ENCODE data around the gene TTYH2.

DNA sequence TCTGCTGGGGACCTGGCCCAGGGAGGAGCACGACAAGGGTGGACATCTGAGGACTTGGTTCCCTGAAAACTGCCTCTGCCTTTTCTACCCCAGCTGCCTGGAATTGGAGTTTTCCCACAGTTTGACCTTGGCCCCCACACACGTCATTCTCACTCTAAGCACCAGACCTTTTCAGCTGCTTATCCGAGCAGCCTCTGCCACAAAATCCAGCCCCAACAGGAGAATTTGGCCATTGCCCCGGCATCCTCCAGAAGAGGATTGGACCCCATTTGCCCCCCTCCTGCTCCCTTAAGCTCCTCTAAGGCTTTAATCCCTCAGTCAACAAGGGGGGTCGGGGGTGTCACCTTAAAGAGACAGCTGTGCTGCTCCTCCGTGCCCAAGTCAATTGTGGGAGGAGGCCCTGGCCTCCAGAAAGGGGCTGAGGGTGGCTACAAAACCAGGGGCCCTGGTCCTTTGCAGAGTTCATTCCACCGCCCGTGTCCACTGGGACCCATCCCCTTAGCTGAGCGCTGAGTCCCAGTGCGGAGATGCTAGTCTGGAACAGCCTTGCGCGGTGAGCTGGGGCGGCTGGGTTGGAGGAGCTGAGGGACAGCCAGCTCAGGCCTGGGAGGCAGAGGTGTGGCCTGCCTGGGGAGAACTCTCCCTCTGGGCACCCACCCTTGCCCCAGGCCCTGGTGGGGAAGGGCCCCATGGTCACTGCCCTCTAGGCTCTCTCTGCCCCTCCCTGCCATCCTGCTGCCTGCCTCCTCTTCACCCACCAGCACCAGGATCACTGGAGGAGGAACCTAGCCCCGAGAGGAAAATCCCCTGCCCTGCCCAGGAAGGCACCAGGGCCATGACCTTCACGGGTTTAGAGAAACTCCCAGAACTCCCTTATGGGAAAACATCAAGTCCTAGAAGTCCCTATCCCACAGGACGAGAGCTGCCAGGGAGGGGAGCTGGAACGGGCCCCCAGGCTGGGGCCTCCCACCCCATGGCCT lies 18.8 kb downstream of the TTYH2 start:
- no peak for TF ChIP-seq POLR2A (IDR thresholded peaks at IDR 0.05)
- TF ChIP-seq, protein P1, sequence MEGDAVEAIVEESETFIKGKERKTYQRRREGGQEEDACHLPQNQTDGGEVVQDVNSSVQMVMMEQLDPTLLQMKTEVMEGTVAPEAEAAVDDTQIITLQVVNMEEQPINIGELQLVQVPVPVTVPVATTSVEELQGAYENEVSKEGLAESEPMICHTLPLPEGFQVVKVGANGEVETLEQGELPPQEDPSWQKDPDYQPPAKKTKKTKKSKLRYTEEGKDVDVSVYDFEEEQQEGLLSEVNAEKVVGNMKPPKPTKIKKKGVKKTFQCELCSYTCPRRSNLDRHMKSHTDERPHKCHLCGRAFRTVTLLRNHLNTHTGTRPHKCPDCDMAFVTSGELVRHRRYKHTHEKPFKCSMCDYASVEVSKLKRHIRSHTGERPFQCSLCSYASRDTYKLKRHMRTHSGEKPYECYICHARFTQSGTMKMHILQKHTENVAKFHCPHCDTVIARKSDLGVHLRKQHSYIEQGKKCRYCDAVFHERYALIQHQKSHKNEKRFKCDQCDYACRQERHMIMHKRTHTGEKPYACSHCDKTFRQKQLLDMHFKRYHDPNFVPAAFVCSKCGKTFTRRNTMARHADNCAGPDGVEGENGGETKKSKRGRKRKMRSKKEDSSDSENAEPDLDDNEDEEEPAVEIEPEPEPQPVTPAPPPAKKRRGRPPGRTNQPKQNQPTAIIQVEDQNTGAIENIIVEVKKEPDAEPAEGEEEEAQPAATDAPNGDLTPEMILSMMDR (IDR thresholded peaks at IDR 0.05) = no peak

All from tibial nerve (tissue), 3 donors.